Activated naive CD8-positive, alpha-beta T cell treated with anti-CD3 and anti-CD28 coated beads, Interleukin-2, amount 10 ng/mL, durations not matched to agents 7 days and 5 days (primary cell): ENCODE results near the gene JPT1. TPM values are rescaled to one million over a fixed set of nuclear protein-coding genes. Genes with fewer than 3 reads are reported as not detected.
A peak's percentile ranks its signal among the peaks of the same experiment; 100 is the strongest.
"Not testable (repeated sequence)": the region's sequence is repeated elsewhere in the genome, so short reads cannot be mapped to it uniquely, and the experiment has no call there.

Experiments used
- ATAC-seq: fragments of 150-1000 bp; cut with Tn5 transposase; one replicate; pipeline ENCODE4 v1.10.0; 2021; ENCODE audit warnings: low read depth, moderate library complexity
- POLR2A ChIA-PET: fragments of 350-600 bp; sonication (Branson Sonifier 250); formaldehyde crosslinking; loops from one replicate; lab custom pipeline; 2021; ENCODE audit warnings: antibody characterized with exemption; lab: Charles Lee
- DNase-seq: peaks from one replicate; pipeline ENCODE4 v3.0.0; 2021
- H3K27ac Mint-ChIP-seq: one replicate; pipeline ENCODE4 v1.8.0; 2022; ENCODE audit warnings: mild to moderate bottlenecking, mixed read lengths
- H3K27me3 Mint-ChIP-seq: one replicate; pipeline ENCODE4 v1.8.0; 2022; ENCODE audit warnings: mild to moderate bottlenecking, moderate library complexity, mixed read lengths
- H3K36me3 Mint-ChIP-seq: one replicate; pipeline ENCODE4 v1.8.0; 2021; ENCODE audit warnings: mild to moderate bottlenecking, mixed read lengths
- H3K4me1 Mint-ChIP-seq: one replicate; pipeline ENCODE4 v1.8.0; 2021; ENCODE audit warnings: mixed read lengths
- H3K4me3 Mint-ChIP-seq: one replicate; pipeline ENCODE4 v1.8.0; 2022; ENCODE audit warnings: mild to moderate bottlenecking, moderate library complexity, mixed read lengths
- H3K9me3 Mint-ChIP-seq: one replicate; pipeline ENCODE4 v1.8.0; 2021; ENCODE audit warnings: mixed read lengths
- total RNA-seq, 2 experiments: library from RNA; stranded (reverse); gene quantifications; one replicate each; pipeline ENCODE4 v1.2.3, GENCODE V29; 2021

The JPT1 gene
- total RNA-seq, 2 experiments from 2014 or later: 194 to 213 TPM

DNA sequence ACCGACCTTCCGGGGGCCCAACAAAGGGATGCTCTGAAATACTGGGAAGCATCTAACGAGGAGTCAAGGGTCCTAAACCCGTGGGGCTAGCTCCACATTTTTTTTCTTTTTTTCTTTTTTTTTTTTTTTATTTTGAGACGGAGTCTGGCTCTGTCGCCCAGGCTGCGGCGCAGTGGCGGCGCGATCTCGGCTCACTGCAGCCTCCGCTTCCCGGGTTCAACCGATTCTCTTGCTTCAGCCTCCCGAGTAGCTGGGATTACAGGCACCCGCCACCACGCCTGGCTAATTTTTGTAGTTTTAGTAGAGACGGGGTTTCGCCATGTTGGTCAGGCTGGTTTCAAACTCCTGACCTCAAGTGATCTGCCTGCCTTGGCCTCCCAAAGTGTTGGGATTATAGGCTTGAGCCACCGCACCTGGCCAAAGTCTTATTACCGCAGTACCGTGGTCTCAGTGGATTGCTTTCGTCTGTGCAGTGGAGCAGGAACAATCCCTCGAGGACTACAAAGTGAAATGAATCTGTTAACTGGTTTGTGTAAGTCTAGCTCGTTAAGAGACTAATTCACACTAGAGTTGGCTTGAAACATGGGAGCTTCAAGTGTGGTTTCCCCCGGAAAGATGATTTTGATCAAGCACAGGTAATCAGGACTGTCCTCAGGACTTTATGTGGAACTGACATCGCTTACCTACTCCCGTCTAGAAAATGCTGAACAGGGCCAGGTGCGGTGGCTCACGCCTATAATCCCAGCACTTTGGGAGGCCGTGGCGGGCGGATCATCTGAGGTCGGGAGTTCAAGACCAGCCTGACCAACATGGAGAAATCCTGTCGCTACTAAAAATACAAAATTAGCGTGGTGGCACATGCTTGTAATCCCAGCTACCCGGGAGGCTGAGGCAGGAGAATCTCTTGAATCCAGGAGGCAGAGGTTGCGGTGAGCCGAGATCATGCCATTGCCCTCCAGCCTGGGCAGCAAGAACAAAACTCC lies 22.0 kb downstream of the JPT1 start:
- POLR2A ChIA-PET: interaction anchor here (0.6 to 3.9 kb wide), 9 partner anchors 9 to 129 kb away, joined by 3 to 45 read pairs (median 4); partner anchors contain the start of genes ARMC7, GGA3, JPT1 and MRPL58
- H3K9me3 Mint-ChIP-seq, H3K27me3 Mint-ChIP-seq, H3K4me1 Mint-ChIP-seq, DNase-seq, ATAC-seq: not testable (repeated sequence)
- peak overlapping the region; percentile 85 for H3K4me3 Mint-ChIP-seq
- peaks cover 13% of the 10 kb centered on the region for H3K36me3 Mint-ChIP-seq
- peak overlapping the region; percentile 85 for H3K27ac Mint-ChIP-seq

DNA sequence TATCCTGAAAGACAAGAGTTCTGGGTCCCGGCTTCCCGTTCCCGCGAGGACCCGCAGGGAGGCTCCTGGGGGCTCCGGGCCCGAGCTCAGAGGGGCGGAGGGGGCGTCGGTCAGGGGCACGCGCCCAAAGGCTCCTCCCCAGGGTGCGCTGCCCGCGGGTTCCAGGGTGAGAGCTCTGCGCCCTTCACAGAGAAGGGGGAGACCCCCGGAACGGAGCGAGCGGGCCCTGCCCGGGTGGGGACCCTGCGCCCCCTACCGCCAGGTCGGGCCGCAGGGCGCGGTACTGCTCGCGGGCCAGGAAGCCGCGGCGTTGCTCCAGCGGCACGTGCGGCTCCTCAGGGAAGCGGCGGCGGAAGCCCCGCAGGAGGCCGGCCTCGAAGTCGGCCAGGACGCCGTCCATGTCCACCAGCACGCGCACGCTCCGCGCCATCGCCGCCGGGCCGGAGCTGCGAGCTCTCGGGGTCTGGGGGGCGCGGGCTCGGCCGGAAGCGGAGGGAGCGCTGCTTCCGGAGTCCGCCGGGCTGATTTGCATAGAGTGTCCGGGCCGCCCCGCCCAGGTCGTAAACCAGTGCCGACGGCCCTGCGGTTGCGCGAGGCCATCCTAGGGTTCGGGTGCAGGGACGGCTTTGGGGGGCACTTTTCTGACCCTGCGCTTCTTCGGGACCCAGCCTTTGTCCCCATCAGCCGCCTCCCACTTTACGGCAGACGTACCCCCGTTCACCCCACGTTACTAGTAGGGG lies 22.9 kb downstream of the JPT1 start, which contains the start of gene NT5C:
NT5C (minus strand) TSS at position 465 of the 740 bp plus-strand sequence; CDS start at position 430, 35 bp downstream.
- POLR2A ChIA-PET: interaction anchor here (0.6 to 3.9 kb wide), 14 partner anchors 10 to 329 kb away, joined by 3 to 45 read pairs (median 4); partner anchors contain the start of genes ARMC7, GGA3, GRB2 and JPT1
- ATAC-seq (peak; percentile 80), DNase-seq (peak; percentile 86)
- Mint-ChIP-seq H3K4me3 (peak within 1 kb of the TSS; percentile 89), H3K27ac (peak within 1 kb of the TSS; percentile 85), H3K36me3 (peaks cover 9% of the 10 kb centered on the region), H3K4me1 (peaks cover 10% of the 10 kb centered on the region), H3K9me3 (no peaks in the 10 kb centered on the region), H3K27me3 (no peaks in the 10 kb centered on the region)

DNA sequence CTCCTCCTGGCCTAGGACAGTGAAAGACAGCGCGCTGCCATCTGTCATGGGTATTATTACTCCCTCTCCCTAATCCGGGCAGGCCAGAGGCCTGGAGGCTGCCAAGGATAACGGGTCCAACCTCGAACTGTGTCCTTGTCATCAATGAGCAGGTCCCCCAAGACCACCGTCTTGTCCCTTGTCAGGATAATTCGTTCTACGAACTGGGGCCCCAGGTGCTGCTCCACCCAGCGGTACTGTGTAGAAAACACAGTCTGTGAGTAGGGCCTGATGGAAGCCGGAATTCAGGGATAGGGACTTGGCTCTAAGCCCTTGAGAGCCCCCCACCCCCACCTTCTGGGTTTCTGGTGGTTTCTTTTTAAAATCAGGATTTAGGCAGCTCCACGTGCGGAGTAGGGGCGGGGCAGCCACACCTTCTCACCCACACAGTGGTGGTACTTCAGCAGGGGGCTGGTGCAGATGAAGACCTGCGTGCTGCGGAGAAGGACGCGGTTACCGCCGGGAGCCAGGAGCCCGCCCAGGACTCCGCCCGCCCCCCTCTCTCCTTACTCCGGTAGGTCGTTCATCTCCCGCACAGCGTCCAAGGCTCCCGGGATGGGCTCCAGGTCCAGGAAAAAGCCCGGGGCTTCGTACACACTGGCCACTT lies 23.6 kb downstream of the JPT1 start:
- no peaks in the 10 kb centered on the region for H3K9me3 Mint-ChIP-seq
- H3K36me3 Mint-ChIP-seq: peaks cover 9% of the 10 kb centered on the region
- peaks cover 17% of the 10 kb centered on the region for H3K4me1 Mint-ChIP-seq
- ATAC-seq (peak; percentile 41), DNase-seq (no peak)
- no peaks in the 10 kb centered on the region for H3K27me3 Mint-ChIP-seq
- POLR2A ChIA-PET: interaction anchor here (0.5 to 3.9 kb wide), 15 partner anchors 10 to 330 kb away, joined by 3 to 45 read pairs (median 3); partner anchors contain the start of genes ARMC7, GRB2, JPT1 and MRPL58
- H3K4me3 Mint-ChIP-seq: peak overlapping the region; percentile 89
- peak overlapping the region; percentile 84 for H3K27ac Mint-ChIP-seq

DNA sequence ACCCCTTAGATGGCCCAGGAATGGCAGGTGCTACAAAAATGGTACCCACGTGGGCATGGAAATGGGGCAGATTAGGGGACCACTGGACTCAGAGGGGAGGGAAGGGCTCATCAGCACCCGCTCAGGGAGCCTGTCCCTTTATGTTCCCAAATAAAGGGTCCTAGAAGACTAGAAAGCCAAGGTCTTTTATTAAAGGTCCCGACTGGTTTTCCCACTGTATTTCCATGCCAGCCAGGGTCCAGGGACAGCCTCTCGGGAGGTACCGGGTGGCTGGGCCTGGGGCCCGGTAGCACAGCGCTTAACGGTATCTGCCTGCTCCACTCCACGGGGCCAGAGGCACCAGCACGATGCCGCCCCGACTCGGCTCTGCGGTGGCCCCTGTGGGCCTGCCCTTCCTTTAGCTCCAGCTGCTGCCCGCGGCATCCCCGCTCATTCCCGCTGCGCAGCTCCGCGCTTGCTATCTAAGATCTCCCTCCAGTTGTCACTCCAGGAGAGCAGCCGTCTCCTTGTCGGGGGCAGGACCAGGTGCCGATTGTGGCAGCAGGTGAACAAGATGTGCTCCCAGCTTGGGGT lies 24.2 kb downstream of the JPT1 start:
- no peak for ATAC-seq
- Mint-ChIP-seq H3K27ac (peak overlapping the region; percentile 84), H3K36me3 (peaks cover 9% of the 10 kb centered on the region), H3K27me3 (no peaks in the 10 kb centered on the region), H3K9me3 (no peaks in the 10 kb centered on the region), H3K4me3 (peak overlapping the region; percentile 89), H3K4me1 (peaks cover 21% of the 10 kb centered on the region)
- POLR2A ChIA-PET: interaction anchor here (0.5 to 3.9 kb wide), 9 partner anchors 9 to 169 kb away, joined by 3 to 45 read pairs (median 4); partner anchors contain the start of genes ARMC7, JPT1 and MRPL58
- no peak for DNase-seq

DNA sequence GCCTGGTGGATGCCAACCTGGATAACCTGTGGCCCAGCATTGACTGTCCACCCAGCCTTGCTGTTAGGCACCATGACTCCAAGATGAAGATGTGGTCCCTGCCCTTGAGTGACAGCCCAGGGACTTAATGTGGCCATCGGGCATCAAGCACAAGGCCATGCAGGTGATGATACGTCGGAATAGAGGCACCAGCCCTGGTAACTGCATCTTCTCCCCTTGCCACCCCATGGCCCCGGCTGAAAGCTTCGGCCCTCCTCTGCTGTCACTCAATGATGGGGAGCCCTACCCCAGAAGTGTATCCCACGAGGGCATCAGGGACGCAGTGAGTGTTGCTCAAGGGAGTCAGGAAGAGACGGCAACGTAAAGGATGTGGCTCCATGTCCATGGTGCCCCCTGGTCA lies 24.7 kb downstream of the JPT1 start:
- Mint-ChIP-seq H3K27me3 (no peaks in the 10 kb centered on the region), H3K27ac (peak overlapping the region; percentile 68), H3K4me3 (peak overlapping the region; percentile 61), H3K4me1 (peaks cover 27% of the 10 kb centered on the region), H3K9me3 (no peaks in the 10 kb centered on the region), H3K36me3 (peaks cover 9% of the 10 kb centered on the region)
- DNase-seq (no peak), ATAC-seq (no peak)
- POLR2A ChIA-PET: interaction anchor here (0.7 to 3.9 kb wide), 4 partner anchors 13 to 387 kb away, joined by 3 to 45 read pairs (median 4); partner anchors contain the start of gene ARMC7

DNA sequence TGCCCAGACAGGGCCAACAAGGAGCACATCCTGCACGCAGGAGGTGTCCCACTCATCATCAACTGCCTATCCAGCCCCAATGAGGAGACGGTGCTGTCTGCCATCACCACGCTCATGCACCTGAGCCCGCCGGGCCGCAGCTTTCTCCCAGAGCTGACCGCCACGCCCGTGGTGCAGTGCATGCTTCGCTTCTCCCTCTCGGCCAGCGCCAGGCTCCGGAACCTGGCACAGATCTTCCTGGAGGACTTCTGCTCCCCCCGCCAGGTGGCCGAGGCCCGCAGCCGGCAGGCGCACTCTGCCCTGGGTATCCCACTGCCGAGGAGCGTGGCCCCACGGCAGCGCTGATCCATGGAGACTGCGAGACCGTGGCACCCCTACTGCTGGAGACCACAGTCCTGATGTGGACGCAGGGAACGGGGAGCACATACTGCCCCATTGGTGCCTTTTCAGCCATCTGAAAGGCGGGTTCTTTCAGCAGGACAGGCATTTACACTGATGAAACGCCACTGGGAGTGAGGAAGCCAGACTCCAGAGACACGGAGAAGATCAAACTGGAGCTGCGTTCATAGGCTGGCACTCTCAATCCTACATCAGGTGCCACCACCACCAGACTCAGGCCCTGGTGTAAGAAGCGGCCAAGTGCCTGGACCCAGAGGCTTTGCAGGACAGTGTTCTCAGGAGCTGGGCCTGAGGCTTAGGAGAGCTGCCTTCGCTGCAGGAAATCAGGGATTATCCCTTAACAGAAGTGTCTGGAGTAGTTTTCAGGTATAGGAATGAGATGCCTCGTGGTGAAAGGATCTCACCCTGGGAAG lies 25.4 kb downstream of the JPT1 start:
- H3K27me3 Mint-ChIP-seq: no peaks in the 10 kb centered on the region
- no peaks in the 10 kb centered on the region for H3K9me3 Mint-ChIP-seq
- H3K4me3 Mint-ChIP-seq: no peak overlapping the region
- H3K4me1 Mint-ChIP-seq: peaks cover 34% of the 10 kb centered on the region
- H3K27ac Mint-ChIP-seq: no peak overlapping the region
- H3K36me3 Mint-ChIP-seq: peaks cover 11% of the 10 kb centered on the region
- POLR2A ChIA-PET: interaction anchor here (0.7 kb wide), 1 partner anchor 388 kb away, joined by 3 read pairs; no protein-coding TSS in a partner anchor
- ATAC-seq (no peak), DNase-seq (no peak)

DNA sequence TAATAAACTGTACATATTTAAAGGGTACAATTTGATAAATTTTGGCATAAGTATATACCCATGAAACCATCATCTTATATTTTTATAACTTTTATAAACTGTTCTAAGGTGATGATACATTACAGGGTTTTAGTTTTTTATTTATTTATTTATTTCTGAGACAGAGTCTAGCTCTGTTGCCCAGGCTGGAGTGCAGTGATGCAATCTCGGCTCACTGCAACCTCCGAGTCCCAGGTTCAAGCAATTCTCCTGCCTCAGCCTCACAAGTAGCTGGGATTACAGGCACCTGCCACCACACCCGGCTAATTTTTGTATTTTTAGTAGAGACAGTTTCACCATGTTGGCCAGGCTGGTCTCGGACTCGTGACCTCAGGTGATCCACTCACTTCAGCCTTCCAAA lies 26.4 kb downstream of the JPT1 start:
- H3K9me3 Mint-ChIP-seq, POLR2A ChIA-PET, ATAC-seq, DNase-seq, H3K27me3 Mint-ChIP-seq, H3K4me3 Mint-ChIP-seq: not testable (repeated sequence)
- Mint-ChIP-seq H3K36me3 (peaks cover 12% of the 10 kb centered on the region), H3K27ac (peak overlapping the region; percentile 51), H3K4me1 (peaks cover 33% of the 10 kb centered on the region)

DNA sequence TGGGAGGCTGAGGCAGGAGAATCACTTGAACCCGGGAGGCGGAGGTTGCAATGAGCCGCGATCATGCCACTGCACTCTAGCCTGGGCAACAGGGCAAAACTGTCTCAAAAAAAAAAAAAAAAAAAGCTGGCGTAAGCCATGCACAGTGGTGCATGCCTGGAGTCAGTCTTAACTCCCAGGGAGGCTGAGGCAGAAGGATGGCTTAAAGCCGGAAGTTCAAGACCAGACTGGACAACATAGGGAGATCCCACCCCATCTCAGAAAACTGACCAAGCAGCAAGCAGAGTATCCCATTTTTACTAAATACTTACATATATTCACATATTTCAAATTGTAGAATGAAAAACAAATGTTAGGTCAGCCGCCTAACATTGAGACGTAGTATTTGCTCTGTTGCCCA lies 27.4 kb downstream of the JPT1 start:
- H3K27ac Mint-ChIP-seq: peak overlapping the region; percentile 61
- no peak for ATAC-seq
- H3K9me3 Mint-ChIP-seq: no peaks in the 10 kb centered on the region
- no peaks in the 10 kb centered on the region for H3K27me3 Mint-ChIP-seq
- POLR2A ChIA-PET: interaction anchor here (0.6 to 1.1 kb wide), 2 partner anchors 34 to 83 kb away, joined by 3 read pairs; no protein-coding TSS in a partner anchor
- H3K4me3 Mint-ChIP-seq: no peak overlapping the region
- no peak for DNase-seq
- peaks cover 12% of the 10 kb centered on the region for H3K36me3 Mint-ChIP-seq
- H3K4me1 Mint-ChIP-seq: peaks cover 32% of the 10 kb centered on the region

DNA sequence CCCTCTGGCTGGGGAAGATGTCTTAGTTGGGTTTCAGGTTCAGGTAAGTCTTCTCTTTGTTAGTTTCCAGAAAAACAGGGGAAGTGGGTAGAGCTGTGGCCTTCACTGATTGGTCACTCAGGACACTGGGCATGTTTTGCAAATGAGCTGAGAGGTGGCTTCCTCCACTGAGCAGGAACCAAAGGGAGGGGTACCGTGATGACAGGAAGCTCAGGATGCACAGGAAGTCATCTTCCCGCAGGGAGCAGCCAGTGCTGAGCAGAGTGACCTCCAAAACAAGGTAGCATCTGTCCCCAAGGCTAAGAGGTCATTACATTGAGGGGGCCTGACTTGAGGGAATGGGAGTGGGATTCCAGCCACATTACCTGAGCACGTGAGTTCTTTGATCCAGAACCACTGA lies 28.3 kb downstream of the JPT1 start:
- no peaks in the 10 kb centered on the region for H3K9me3 Mint-ChIP-seq
- ATAC-seq (peak; percentile 60), DNase-seq (no peak)
- POLR2A ChIA-PET: interaction anchor here (0.6 to 1.7 kb wide), 6 partner anchors 9 to 58 kb away, joined by 3 to 10 read pairs (median 4); partner anchors contain the start of gene JPT1
- peaks cover 36% of the 10 kb centered on the region for H3K4me1 Mint-ChIP-seq
- peaks cover 16% of the 10 kb centered on the region for H3K36me3 Mint-ChIP-seq
- H3K4me3 Mint-ChIP-seq: peak overlapping the region; percentile 33
- no peaks in the 10 kb centered on the region for H3K27me3 Mint-ChIP-seq
- peak overlapping the region; percentile 95 for H3K27ac Mint-ChIP-seq

DNA sequence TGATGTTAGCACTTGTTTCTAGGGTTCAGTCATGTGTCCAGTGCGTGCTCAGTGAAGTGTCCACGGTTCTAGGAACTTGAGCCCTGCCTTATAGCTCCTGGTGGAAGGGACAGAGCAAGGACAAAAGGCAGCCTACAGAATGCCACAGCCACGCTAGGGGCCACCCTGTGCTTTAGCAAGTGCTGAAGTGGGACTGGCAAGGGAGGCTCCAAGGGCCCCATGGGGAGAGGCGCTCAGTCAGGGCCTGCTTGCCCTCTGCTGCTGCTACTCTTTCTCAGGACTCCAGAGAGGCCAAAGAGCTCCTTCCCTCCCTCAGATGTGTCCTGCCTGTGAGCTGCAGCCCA lies 29.5 kb downstream of the JPT1 start:
- Mint-ChIP-seq H3K4me1 (peaks cover 32% of the 10 kb centered on the region), H3K27ac (peak overlapping the region; percentile 95), H3K27me3 (no peaks in the 10 kb centered on the region), H3K36me3 (peaks cover 15% of the 10 kb centered on the region), H3K4me3 (peak overlapping the region; percentile 33), H3K9me3 (no peaks in the 10 kb centered on the region)
- DNase-seq (no peak), ATAC-seq (no peak)
- POLR2A ChIA-PET: interaction anchor here (0.8 to 2.0 kb wide), 6 partner anchors 8 to 30 kb away, joined by 3 to 12 read pairs (median 4); partner anchors contain the start of gene JPT1

DNA sequence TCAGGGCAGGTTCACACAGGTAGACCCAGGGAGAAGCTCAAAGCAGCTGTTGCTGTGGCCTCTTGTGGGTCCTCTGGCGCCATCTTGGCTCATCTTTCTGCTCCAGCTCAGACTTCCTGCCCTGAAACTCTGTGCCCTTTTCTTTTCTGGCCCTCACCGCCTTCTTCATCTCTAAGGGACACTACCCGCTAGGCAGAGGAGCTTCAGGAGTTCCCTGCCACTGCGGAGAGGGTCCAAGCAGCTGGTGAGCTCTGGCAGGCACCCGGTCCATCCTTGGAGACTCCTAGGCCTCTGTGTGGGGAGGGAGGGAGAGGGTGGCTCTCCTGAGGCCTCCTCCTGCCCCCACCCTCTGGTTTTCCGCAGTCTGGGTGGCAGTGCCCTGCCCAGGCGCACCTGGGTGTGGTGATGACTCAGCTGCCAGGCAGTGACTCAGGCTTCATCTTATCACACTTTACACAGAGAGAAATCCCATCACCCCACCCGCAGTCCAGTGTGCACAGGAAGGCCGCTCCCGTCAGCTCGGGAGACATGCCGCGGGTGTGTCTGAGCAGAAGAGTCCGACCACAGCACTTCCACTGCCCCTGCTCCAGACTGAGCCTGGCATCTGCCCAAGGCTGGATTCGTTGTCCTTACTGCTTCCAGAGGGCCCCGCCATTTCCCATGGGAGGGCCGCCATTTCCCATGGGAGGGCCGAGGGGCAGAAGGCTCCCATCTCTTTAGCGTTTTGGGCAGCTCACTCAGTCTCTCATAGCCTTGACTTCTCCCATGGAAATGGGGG lies 30.1 kb downstream of the JPT1 start:
- H3K4me1 Mint-ChIP-seq: peaks cover 30% of the 10 kb centered on the region
- H3K9me3 Mint-ChIP-seq: no peaks in the 10 kb centered on the region
- peak; percentile 10 for ATAC-seq
- POLR2A ChIA-PET: interaction anchor here (0.6 to 2.0 kb wide), 8 partner anchors 7 to 1604 kb away, joined by 3 to 12 read pairs (median 3); partner anchors contain the start of genes JPT1 and MIF4GD
- no peak for DNase-seq
- H3K36me3 Mint-ChIP-seq: peaks cover 13% of the 10 kb centered on the region
- no peaks in the 10 kb centered on the region for H3K27me3 Mint-ChIP-seq
- peak overlapping the region; percentile 95 for H3K27ac Mint-ChIP-seq
- H3K4me3 Mint-ChIP-seq: no peak overlapping the region
